Measurements from ENCODE around the gene MEIKIN.
"Not testable (repeated sequence)": the region's sequence is repeated elsewhere in the genome, so short reads cannot be mapped to it uniquely, and the experiment has no call there.

The MEIKIN gene

DNA sequence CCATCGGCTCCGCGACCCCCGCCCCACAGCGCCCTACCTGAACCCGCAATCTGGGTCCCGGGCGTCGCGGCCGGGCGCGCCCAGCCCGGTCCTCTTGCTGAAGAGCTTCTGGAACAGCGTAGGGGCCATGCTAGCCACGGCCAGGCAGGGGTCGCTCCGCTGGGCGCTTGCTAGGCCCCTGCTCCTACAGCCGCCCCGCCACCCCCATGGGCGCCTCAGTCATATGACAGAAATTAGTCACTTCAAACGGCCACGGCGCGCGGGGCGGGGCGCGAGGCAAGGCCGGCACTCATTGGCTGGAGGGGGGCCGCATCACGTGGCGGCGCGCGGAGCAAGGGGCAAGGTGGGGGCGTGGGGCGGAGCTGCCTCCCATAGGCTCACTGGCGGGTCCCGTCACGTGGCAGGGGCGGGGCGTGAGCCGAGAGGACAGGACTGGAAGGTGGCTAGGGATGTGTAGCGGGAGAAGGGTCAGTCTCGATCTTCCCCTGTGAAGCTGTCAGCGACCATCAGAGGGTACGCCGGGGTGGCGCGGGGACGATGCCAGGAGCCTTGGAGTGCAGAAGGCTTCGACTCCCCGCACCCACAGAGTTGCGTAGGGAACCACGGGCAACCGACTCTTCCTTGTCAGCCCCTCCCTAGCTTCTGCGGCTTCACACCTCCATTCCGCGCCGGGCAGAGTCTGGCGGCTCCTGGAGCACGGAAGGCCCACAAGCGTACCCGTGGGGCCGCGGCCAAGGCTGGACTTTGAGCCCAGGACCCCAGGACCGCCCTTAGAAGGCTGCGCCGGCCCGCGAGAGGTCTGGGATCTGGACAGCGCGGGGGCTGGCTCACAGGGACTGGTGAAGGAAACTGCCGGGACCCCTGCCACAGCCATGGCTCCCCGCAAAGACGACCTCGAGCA lies 148.4 kb downstream of the MEIKIN start, which contains the start of gene FNIP1:
TSS of gene FNIP1 (minus strand) at position 225 of the 901 bp plus-strand sequence. CDS start at position 129, 96 bp downstream.
- DNase-seq: peak; percentile 95 to 100 (median 98)

DNA sequence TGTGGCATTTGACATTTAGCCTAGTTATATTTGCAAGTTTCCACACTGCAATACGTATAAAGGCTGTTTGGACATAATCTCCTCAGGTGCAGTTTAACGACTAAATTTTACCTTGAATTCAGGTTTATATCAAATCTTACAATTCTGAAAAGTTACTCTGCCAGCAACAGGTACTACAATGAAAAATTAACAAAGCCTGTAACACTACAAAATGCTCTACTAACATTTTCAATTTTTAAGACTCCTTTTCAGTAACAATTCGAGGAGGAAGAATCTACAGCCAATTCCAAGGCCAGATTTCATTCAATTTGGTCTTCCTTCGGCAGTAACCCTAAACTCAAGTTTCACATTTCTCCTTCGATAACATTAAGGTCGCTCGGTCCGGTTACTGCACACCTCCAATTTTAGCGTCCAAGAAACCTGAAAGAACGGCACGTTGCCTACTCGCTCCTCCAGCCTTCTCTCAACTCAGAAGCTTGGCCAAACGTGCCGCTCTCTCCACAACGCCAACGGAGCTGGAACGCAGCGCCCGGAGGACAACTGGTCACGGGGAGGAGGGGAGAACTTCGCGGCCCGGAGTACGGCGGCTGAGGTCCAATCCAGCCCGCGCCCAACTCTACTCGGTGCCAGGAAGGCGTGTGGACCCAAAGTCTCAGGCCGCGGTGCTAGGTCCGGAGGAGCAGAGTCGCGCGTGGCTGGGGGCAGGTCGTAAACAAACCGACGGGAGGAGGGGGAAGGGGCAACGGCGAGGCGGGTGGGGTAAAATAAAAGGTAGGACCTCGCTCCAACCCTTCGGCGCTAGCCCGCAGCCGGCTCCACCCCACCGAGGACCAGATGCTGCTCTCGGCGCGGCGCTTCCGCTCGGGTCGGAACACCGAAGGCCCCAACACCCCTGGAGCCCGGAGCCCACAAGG lies 149.3 kb downstream of the MEIKIN start:
- peak in 11 of 14 donors; percentile 26 to 82 (median 66) for DNase-seq

DNA sequence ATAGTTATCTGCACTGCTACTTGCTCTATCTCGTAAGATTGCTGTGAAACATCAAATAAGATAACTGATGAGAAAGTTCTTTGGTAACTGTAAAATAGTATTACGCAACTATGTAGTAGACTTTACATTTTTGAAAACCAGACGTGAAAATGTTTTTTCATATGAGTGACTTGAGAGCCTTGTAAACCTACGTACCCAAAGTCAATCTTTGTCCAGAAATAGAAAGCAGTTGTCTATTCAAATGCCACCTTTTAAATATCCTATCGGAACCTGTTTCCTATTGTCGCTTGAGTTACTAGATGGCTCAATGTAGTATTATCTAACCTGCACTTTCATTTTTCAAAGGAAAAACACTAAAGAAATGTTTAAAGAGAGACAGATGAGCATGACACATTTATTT lies 150.2 kb downstream of the MEIKIN start:
- no peak for DNase-seq

DNA sequence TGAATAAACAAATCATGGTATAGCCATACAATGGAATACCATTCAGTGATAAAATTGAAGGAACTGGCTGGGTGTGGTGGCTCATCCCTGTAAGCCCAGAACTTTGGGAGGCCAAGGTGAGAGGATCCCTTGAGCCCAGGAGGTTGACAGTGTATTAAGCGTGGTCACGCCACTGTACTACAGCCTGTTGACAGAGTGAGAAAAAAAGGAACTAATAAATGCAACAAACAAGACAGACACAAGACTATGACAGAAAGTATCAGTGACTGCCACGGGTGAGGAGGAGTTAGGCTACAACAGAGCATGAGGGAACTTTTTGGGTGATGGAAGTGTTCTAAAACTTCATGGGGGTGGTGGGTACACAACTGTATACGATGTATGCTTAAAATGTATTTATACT lies 150.9 kb downstream of the MEIKIN start:
- DNase-seq: no peak

DNA sequence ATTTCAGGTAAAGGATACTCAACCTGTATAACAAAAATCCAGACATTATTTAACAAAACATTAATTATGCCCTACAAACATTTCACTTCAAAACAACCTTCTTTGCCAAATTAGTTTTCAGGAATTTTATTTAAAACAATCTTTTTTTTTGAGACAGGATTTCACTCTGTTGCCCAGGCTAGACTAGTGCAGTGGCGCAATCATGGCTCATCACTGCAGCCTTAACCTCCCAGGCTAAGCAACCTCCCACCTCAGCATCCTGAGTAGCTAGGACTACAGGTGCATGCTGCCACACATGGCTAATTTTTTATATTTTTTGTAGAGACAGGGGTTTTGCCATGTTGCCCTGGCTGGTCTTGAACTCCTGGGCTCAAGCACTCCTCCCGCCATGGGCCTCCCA lies 152.6 kb downstream of the MEIKIN start:
- DNase-seq: no peak

DNA sequence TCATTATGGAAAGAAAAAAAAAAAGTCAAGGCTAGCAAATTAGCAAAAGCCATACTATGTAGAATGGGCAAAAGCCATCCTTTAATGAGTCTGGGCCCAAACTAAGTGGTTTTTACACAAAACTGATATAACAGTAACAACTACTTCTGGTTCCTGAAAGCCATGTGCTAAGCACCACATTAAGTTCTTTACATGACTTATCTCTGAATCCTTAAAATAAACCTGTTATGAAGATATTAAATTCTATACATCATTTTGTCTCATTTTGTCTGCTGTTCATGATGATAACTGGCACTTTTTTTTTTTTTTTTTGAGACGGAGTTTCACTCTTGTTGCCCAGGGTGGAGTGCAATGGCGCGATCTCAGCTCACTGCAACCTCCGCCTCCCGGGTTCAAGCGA lies 153.6 kb downstream of the MEIKIN start:
- DNase-seq: no peak

DNA sequence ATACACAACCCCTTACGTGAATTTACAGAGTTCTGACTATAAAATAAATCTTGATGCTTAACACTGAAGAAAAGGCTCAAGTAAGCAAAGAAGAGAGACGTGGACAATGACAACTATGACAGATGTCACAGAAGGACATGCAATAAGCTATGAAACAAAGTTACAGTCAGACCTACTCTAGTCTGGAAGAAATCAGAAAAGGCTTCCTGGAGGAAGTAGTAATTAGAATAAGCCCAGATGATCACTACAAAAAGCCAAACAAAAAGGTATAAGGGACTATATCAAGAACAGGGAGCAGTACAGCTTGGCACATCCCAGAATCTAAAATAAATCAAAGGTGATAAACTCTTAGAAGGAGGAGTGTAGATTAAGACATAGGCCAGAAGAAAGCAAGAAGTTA lies 154.9 kb downstream of the MEIKIN start:
- no peak for DNase-seq

DNA sequence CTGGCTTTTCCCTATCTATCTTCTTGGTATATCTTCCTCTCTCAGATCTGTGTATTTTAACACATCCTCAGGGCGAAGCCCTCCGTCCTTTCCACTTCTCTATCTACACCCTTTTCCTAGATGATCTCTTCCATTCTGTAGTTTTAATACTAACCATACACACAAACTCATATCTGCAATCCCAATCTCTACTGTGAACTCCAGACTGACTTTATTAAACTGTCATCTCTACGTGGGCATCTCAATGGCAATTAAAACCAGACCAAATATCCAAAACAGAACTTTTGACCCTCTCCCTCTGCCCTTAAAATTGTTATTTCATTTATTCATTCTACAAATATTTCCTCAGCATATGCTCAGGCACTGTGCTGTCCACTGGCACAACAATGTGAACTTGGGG lies 155.7 kb downstream of the MEIKIN start:
- no peak for DNase-seq

DNA sequence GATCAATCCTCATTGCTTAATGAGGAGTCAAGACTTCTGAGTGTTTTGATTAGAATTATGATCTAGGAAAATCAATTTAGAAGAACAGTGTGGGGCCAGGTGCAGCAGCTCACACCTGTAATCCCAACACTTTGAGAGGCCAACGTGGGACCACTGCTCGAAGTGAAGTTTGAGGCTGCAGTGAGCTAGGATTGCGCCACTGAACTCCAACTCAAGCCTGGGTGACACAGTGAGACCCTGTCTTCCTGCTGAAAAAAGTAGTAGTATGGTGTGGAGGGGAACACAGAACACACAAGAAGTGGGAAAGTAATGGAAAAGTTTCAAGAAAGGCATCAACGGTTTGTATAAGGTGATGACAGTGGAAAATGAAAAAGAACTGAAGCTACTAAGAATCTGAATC lies 157.7 kb downstream of the MEIKIN start:
- DNase-seq: no peak

DNA sequence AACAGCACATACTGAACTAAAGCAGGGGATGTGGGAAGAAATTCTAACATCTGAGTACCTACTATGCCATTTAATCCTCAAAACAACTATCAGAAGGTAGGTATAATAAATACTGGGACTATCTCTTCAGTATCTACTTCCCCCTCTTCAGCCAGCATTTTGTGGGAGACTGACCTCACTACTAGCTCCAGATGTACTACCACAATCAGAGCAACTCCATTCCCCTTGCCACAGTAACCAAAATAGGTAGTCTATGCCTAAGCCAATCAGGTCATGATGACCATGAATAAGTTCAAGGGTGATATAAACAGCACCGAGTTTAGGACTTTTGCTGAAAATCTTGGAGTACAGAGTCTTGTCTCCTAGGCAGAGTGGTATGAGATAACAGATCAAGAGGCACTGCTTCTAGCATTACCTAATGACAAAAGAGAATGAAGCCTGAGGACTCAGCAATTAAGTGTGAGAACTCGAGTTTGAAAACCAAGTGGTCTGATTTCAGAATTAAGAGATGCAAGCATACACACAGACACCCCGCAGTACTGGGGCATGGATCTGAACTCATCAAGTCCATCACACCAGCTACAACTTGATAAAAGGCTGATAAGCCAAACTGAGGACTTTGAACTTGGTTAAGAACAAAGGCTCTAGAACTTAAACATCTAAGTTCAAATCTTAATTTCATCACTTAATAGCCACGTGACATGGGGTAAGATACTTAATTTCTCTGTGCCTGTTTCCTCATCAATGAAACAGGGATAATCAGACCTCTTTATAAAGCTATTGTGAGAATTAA lies 158.4 kb downstream of the MEIKIN start:
- DNase-seq: no peak

DNA sequence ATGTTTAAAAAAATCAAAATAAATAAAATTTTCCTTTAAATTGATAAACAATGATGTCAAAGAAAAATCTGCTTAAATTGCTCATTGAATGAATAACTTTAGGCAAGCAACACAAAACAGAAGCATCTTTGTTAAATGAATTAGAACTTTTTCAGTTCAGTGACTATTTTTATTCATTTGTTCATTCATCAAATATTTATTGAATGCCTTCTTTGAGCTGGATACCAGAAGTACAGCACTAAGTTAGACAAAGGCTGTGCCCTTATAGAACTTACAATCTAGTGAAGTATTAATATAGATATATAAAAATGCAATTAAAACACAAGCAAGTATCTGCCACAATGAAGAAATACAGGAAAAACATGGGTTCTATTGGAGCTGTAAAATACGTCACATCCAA lies 159.4 kb downstream of the MEIKIN start:
- DNase-seq: no peak

DNA sequence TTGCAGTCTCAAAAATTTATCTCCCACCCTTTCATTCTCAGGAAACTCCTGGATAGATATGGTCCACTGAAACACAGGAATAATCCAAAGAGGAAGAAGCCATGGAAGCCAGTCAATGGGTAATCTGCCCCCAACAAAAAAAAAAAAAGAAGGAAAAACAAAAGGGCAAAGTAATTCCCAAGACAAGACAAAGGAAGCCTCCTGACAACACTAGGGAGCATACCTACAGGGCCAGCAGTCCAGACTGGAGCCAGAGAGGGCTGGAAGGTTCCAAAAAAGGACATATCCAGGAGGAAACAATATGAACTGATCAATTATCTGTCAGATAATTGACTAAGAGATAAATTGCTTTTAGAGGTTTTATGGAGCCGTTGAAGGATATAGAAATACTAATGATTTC lies 161.6 kb downstream of the MEIKIN start:
- no peak for DNase-seq

DNA sequence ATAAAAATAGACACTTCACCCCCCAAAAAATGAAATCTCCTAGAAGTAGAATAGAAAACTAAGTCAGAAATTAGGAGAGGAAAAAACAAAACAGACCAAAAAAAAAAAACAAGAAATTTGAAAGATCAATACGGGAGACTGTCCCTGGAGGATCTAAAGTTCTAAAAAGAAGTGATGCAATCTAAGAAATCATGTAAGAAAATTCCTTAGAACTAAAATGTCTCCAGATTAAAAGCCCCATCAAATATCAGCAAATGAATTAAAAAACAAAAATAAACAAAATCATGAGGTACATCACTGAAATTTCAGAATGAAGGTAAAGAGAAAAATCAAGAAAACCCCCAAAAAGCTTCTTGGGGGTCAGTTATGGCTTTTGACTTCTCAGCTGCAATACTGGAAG lies 162.1 kb downstream of the MEIKIN start:
- DNase-seq: no peak

DNA sequence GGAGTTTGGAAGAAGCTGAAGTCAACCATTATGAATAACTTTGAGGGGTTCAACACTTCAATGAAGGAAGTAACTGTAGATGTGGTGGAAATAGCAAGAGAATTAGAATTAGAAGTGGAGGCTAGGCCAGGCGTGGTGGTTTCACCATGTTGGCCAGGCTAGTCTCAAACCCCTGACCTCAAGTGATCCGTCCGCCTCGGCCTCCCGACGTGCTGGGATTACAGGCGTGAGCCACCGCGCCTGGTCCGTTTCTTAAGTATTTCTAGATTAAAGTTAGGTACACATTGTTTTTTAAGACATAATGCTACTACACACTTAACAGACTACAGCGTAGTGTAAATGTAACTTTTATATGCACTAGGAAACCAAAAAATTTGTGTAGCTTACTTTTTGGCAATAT lies 162.7 kb downstream of the MEIKIN start:
- DNase-seq: no peak

DNA sequence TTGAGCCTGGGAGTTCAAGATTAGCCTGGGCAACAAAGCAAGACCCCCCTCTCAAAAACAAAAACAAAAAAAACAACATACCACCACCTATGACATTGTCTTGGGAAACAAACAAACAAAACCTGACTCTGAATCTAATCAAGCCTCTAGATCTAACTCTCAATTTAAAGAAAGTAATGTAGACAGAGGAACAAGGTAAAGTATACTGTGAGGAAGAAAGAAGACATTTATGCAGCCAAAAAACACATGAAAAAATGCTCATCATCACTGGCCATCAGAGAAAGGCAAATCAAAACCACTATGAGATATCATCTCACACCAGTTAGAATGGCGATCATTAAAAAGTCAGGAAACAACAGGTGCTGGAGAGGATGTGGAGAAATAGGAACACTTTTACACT lies 167.3 kb downstream of the MEIKIN start:
- not testable (repeated sequence) for DNase-seq

DNA sequence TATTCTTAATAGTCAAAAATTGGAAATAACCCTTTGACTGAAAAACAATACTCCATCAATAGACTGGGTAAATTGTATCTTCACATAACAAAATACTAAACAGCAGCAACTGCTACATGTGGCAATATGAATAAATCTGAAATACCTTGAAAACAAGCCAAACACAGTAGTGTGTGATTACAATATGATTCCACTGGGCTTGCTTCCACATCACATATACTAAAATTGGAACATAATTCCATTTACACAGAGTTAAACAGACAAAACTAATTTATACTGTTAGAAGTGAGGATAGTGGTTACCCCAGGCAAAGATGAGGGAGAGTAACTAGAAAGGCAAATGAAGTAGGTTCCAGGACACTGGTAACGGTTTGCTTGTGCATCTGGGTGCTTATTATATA lies 169.0 kb downstream of the MEIKIN start:
- no peak for DNase-seq

DNA sequence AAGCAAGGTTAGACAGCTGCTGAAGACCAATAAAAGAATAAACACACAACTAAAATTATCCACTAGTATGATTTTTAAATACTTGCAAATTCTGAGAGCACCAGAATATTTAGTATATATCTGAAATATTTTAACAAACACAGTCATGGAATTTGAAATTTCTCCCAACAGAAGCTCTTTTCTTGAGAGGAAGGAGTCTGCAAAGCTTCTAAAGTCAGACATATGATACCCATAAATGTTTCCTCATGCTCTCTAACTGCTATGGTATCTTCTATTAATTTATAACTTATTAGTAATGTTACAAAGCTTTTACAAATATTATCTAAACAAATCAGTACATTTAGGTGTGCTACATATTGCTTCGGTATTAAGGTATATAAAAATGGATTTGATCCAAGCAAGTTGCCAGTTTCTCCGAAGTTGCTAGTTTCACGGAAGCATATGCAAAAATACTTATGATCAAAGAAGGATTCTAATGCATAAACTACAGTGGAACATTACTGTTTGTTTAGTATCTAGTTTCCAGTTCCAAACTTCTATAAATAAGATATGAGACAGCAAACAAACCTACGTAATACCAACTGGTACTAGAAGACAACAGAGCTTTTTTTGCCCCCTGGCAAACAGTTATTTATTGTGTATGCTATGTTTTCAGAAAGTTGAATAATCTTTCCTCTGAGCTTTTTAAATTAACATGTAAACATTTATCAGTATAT lies 170.7 kb downstream of the MEIKIN start:
- no peak for DNase-seq

DNA sequence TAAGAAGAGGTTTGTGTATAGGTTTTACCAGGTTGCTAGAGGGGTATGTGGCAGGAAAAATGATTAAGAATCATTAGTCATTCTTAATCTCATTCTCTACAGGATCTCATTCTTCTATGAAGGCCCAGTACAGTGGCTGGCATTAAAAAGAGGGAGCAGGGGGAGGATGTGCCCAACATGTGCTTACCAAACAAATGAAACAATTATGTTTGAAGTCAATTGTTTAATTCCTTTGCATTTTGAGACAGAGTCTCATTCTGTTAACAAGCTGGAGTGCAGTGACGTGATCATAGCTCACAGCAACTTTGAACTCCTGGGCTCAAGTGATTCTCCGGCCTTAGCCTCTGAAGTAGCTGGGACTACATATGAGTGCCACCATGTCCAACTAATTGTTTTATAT lies 171.7 kb downstream of the MEIKIN start:
- DNase-seq: peak in 8 of 14 donors; percentile 3 to 31 (median 16)

DNA sequence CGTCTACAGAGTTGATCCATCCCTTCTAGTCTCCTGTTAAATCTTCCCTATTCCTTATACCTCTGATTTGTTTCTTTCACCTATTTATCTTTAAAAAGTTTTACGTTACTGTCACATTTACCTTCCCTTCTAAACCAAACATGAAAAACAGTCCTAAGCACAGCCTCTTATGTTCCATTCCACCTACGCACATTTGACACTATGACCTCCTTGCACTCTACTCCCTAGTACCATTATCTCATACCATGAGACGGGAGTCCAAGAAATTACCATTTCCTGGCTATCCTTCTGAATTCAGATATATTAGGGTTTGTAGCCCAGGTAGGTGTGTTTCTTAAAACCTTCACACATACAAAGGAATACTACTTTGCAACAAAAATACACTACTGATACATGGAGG lies 173.8 kb downstream of the MEIKIN start:
- DNase-seq: no peak

DNA sequence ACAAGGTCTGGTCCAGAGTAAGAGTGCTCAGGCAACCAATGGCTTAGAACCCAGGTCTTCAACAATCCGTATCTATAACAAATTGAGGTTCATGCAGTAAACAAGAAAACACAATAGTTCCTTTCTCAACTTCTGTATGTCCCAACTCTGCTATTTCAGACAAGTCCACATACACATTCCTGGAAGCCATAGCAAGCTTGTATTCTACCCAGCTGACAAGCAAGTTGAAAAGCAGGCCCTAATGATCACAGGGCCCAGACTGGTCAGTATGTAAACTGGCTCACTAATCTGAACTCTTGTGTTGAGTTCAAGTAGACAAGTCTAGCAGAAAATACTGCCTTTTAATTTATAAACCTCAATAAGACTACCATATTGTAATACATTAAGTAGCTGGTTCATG lies 175.5 kb downstream of the MEIKIN start:
- DNase-seq: no peak

DNA sequence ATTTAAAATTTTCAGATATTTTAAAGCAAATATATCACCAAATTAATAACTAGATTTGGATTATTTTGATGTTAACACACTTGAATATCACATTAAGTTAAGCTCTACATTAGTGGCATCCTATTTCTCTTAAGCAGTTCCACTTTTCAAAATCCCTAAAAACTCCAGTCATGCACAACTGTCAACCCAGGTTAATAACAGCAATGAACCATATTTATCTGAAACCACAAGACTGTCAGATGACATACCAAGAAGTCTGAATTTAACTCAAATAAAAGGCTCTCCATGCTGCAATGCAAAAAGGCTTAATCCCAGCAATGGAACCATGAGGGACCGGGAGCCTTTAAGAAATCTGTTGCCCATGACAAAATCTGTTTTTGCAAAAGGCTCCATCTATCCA lies 176.1 kb downstream of the MEIKIN start:
- DNase-seq: no peak

DNA sequence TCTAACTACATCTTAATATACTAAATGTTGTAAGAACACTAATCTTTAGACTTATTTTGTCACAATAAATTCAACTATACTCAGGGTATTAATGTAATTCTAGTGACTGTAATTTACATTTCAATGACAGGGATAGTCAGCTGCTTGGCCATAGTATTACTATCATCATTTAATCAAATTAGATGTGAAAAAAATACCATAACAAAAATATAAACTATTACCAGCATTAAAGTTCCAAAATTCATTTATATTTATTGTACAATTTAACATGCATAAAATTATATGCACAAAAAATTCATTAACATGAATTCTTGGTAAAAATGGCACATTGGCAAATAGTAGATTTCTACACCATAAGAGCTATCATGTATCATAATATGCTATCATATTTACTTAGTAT lies 177.6 kb downstream of the MEIKIN start:
- no peak for DNase-seq
